NCI-H82 (cell line): ENCODE data around the gene SMYD2.
A peak's percentile ranks its signal among the peaks of the same experiment; 100 is the strongest.
"Not testable (repeated sequence)": the region's sequence is repeated elsewhere in the genome, so short reads cannot be mapped to it uniquely, and the experiment has no call there.

Experiments
- DNase-seq: peaks from one replicate; lab custom pipeline; 2025; lab: John Stamatoyannopoulos, UW

The SMYD2 gene

DNA sequence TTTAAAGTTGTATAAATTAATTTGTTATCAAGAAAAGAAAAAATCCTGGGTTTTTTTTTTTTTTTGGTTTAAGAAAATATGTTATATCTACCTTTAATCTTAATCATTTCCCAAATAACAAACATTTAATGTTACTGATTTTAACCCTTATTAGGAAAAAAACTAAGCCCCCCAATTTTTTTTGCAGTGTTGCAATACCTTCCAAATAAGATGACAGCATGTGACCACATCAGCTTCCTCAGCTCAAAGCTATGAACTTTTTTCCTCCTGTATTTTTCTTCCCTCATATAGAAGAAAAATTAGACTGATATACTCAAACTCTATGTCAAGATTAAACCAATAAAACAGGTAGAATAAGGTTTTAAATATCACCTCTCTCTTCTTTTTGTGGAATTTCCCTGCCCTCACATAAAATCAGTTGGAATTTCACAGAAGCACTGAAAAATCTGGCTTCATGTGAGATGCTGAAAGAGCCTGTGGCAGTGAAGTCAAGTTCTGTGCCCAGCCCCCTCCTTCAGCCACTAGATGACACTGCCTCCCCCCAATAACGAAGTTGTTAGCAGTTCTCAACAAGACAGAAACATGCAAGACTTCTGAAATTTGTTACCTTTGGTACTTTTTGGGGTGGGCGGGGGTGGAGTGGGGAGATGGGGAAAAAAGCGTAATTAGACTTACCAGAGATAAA is 9.6 kb upstream of the SMYD2 start:
- peak; percentile 22 for DNase-seq

DNA sequence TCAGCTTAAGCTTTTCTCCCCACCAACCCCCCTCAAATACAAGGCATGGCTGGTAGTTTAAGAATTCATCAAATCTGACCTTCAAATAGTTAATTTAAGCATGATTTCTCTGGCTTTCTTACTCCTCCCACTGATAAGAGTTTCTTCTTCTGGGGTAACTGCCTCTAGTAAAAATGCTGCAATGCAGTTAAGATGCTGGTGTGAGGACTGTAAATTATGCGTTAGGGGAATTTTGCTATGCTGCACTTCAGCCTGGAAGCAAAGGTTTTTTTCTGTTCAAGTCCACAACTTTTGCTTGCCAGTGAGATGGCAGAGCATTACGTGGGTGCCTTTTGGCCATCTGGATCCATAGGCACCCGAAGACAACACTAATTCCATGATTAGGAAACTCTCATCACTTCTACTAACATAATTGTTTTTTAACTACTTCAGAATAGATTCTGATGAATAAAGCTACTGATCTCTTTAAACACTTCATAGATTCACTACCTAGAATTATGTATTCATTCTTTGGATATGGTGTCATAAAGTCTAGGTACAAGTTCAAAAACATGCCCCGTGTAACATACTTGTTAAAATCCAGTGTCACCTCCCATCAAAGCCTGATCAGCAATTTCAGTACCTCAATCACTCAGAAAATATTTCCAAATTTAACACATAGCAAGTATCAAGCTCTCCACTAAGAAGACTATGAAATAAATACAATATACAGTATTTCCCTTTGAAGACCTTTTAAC is 8.8 kb upstream of the SMYD2 start:
- DNase-seq = no peak

DNA sequence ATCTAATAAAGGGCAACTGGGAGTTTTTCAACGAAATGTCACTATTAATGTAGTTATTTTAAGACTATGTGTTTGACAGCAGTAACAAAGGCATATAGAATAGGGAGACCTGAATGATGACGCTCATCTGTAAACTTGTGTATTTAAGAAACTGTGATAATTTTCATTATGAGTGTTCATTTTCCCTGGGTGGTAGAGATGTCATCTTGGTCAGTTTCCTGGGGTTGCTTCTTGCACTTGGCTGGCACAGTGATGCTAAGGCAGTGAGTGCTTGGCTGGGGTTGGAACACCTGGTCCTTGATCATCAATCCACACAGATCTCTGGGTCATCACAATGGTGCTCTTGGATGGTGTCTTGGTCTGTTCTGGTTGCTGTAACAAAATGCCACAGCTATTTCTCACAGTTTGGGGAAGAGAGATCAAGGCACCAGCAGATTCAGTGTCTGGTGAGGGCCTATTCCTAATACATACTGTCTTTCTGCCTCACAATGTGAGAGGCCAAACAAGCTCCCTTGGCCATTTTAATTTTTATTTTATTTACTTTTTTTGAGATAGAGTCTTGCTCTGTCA is 7.9 kb upstream of the SMYD2 start:
- no peak for DNase-seq

DNA sequence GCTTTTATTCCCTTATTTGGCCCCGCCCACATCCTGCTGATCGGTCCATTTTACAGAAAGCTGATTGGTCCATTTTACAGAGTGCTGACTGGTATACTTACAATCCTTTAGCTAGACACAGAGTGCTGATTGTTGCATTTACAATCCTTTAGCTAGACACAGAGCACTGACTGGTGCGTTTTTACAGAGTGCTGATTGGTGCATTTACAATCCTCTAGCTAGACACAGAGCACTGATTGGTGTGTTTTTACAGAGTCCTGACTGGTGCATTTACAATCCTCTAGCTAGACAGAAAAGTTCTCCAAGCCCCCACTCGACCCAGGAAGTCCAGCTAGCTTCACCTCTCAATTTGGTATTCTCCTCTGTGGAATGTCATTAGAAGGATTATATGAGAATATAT is 5.3 kb upstream of the SMYD2 start:
- DNase-seq = not testable (repeated sequence)

DNA sequence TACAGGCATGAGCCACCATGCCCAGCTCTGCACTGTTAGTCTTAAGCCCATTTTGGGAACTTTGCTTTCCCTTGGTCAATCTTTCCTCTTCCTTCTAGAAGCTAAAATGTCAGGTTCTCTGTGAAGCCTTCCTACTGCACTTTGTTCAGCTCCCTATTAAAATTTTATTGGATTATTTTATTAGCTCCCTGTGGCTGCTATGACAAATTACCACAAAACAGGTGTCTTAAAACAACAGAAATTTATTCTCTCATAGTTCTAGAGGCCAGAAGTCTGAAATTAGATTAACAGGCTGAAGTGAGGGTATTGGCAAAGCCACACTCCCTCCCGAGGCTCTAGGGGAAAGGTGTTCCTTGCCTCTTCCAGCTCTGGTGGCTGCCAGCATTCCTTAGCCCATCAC is 4.2 kb upstream of the SMYD2 start:
- no peak for DNase-seq

DNA sequence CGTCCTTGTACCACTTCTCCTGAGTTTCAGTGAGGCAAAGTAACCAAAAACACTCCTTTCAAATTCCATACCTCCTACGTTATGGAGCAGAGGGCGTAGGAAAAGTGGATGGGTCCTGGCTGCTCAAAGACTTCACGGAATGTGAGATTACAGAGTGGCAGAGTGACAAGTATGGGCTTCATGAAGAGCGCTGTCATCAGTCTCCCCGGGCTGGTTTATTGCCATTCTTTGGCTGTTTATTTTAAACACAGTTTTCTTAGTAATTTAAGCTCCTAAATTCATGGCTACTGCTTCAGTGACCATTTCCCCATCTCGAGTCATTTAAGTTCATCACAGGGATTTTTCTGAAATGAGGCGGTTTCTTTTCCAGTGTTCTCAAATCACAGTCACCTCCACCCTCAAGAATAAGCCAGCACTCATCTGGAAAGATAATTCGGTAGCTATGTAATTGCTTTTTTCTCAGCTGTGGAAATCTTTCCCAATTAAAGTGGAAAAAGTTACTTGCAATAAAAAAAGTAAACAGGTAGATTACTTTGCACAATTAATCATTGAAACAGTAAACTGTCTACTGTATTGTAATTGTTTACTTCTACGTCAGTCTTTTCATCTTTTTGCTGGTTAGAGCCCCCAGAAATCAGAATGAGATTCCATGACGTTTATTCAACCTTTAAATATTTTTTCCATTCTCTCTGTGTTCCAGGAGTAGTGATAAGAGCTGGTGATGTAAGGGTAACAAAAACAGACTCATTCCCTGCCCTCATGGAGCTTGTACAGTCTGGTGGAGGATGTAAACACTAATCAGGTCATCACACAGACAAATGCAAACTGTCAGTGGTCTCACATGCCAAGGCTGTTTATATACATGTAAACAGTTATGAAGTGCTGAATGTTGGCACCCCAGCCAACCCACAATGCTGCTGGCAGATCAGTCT is 3.0 kb upstream of the SMYD2 start:
- no peak for DNase-seq

DNA sequence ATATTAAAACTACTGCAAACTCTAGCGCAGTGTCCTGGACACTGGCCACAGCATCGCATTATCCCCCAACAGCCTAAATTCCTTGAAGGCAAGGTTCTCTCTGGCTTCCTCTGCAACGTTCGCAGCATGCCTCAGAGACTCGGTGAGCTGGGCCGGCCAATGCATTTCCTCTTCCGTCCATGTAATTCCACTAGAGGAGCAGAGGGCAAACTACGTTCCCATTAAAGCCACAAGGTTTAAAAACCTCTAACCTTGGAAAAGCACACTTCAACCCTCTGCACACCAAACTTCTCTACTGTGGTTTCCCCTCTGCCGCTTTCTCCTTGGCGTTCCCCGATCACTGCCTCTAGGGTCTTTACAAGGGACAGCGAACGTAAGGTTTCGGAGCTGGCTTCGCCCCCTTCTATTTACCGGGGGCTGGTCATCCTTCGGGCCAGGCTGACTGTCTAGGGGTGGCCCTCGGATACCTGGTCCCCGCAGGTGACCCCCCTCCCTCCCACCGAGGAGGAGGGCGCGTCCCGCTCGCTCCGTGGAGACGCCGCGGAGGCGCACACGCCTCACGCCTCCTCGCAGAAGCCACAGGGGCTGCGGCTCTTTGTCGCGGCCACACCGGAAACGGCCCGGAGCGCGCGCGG is 456 bp upstream of the SMYD2 start:
- DNase-seq = peak; percentile 75

DNA sequence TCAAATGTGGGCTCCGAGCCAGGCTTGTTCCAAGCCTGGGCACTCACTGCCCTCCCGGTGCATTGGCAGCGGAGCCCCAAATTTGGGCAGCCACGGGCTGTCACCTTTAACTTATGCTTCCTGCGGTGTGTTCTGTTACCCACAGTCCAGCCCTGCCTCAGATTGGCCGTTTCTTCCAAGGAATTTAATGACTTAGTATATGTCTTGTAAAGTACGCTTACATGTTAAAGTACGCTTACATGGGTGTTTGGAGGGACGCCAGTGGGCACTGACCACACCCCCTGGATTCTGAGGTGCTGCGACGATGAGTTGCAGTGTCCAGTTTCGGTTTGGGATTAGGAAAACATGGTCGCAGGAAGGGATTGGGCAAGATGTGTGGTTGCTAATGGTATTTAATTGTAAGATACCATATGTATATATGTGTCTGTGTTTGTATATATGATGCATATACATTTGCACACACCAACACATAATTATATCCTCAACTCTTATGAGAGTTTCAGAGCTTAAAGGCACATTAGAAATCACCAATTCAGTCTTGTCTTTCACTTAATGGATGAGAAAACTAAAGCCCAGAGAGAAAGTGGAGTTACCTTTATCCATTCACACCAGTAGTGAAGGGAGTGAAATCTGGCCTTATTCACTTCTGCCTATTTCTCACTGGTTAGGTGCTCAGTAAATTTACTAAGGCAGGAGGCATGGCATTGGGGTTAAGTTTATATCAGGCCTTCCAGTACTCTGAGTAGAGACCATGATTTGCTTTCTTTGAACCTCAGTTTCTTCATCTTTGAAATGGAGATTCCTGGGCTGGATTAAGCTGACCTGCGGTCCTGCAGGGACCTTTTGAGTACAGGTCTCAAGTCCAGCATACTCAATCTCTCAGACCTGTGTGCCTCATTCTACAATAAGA is 1.0 kb downstream of the SMYD2 start:
- DNase-seq = peak; percentile 67

DNA sequence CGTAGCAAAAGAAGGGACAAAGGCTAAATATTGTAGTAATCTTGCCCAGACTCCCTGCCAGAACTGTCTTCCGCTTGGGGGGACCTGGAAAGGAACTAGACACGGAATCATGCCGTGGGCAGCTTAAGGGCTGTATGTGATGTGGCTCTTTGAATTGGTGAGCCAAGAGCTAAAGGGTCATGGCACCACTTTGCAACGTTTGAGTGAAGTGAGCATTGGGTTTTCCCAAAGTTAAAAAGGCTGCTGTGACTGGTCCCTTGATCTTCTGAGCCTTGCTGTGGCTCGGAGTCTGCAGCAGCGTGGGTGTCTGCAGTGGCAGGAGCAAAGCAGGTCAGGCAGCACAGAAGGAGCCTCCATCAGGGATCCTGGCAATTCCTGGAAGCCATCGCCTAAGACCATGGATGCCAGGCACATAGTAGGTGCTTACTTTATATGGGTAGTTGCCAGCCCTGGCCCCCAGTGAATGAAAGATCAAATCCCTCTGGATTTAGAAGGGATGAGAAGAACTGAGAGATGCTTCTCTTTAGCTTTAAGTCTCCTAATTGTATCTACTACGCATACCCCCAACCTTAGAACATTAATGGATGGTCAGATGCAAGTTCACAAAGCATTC is 1.8 kb downstream of the SMYD2 start:
- DNase-seq = peak; percentile 52

DNA sequence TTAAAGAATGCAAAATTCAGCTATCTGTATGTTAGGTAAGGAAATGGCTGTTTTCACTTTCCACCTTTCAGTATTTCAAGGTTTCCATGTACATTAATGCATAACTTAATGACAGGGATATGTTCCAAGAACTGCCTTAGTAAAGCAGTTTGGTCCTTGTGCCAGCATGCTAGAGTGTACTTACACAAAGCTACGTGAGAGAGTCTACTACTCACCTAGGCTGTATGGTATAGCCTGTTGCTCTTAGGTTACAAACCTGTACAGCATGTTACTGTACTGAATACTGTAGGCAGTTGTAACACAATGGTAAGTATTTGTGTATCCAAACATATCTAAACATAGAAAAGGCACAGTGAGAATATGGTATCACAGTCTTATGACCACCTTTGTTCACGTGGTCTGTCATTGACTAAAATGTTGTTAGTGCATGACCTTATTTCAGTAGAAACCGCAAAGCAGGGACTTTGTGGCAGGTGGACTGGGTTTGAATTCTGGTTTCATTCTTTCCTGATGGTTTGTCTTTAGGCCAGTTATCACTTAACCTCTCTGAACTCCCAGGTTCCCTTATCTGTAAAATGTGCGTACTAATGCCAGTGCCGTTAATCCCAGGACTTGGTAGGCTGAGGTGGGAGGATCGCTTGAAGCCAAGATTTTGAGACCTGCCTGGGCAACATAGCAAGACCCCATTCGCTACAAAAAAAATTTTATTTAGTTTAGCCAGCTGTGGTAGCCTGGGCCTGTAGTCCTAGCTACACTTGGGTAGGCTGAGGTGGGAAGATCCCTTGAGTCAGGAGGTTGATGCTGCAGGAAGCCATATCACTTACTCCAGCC is 4.9 kb downstream of the SMYD2 start:
- DNase-seq = no peak

DNA sequence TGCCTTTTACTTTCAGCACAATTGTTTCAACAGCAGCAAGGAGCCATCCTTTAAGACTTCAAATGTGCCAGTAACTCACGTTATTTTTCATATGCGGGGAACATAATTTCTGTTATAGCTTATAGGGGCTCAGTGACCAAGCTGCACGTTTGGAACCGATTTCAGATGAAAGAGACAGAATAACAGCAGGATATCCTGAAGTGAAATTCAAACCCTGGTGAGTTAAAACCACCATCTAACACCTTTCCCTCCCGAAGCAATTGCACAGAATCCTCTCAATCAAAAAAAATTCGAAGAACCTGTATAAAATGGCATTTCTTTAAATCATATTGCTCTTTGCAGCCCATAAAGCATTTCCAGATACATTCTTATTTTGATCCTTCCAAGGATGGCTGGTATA is 6.9 kb downstream of the SMYD2 start:
- no peak for DNase-seq

DNA sequence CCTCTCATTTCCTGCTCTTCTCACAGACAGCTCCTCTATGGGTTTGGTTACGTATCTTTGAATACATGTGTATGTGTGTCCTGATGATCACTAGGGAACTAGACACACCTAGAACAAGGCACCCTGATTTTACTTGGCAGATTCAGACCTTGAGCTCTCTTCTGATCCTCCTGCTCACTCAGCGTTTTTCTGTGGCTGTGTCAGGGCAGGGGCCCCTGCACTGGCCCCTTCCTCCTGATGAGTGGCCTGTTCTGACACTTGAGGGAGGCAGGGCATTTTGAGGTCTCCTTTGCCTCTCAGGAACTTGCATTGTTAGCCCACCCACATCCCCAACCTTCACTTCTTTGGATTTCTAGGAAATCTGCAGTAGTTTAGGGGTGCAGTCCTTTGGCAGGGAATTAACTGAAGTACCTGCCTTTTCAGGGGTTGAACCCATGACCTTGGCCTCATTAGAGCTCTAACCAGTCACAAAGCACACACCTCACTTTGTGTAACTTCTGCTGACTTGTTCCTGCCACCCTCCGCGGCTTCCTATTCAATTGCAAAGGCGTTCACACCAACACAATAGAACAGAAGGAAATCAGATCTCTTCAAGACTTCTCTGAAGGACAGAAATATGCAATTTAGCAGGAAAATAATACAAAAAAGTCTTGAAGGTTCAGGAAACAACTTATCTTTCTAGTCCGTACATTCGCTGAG is 8.8 kb downstream of the SMYD2 start:
- DNase-seq = no peak

DNA sequence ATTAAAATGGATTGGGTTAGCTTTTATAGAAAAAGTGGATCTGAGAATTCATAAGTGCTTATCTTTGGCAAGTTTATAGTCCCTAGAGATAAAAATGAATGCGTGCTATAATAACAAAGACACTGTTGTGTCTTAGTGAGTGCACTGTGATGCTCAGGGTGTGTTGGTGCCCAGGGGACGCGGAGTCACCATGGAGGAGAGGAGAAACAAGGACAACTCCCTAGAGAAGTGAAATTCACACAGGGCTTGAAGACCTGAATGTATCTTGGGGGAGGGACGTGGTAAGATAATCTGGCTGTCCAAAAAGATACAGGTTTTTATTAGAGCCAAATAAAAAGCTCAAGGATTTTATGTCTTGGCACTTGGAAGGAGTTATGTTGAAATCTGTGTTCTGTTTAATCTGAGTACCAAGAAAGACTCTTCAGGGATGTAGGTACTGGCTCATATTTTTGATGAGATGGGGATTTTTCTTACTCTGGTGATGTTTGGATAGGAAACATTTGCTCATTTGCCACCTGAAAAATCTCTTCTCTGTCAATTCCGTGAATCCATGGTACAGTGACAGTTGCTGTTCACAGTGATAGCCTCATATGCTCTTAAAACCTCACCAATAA is 9.6 kb downstream of the SMYD2 start:
- no peak for DNase-seq

DNA sequence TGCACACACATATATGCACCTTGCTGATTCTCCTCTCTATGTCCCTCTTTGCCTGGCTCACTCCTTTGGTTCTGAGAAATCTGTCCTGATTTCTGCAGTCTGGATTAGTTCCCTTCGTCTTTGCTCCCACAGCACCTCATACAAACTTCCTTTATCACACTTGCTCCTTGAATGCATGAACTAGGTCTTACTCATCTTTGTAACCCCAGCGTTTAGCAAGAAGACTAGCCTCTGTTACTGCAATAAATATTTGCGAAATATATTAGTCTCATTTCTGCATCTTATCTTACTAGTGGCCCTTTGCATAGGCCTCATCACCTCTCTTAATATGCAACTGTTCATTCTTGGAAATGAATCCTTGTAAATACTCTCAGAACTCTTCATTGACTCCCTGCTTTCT is 11.4 kb downstream of the SMYD2 start:
- DNase-seq = no peak

DNA sequence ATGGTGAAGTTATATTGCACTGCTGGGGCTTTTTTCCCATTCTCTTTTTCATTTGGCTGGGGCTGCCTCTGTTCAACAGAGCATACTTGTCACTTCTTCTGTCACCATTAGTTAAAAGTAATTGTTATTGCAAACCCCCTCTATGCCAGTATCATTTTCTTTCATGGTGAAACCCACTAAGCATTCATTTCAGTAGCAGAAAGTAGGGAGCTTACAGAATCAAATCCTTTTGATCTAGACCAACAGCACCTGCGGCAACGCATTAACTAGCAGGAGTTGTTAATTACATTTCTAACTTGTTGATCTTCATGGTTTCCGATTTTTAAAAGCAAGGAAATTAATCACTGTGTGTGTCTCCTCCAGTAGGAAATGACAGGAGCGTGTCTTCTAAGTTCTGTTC is 15.0 kb downstream of the SMYD2 start:
- DNase-seq = no peak

DNA sequence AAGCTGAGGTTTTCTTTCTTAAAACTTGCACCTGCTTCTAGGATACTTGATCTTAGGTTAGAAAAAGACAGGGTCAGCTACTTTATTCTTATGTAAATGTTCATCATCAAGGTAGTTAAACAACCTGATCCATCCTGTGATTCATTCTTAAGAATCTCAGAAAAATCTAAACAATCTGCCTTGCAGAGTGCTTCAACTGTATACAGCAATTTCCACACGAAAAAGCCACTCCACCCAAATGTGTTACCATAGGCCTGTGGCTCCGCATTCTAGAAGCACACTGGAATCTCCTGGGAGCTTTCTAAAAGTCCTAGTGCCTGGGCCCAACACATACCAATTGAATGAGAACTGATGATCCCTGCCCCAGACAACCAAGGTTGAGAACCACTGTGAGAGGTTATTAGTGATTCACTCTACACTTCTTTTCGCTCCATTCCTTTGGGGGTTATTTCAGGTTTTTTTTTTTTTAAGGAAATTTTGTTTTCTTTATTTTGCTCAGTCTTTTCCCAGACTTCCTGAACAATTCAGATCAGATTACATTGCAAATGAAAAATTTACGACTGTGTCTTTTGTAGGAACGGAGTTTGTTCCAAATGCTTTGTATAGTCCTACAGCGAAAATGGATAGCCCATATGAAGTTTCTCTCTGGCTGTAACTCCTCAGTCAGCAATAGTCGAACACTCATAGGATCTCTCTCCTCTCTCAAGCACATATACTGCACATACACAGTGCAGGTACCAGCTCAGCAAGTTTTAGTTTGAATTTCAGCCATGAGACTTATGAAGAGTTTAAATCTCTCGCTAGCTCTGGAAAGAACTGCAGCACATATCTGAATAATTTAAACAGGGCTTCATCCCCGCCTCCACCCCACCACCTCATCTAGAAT is 16.1 kb downstream of the SMYD2 start:
- DNase-seq = no peak

DNA sequence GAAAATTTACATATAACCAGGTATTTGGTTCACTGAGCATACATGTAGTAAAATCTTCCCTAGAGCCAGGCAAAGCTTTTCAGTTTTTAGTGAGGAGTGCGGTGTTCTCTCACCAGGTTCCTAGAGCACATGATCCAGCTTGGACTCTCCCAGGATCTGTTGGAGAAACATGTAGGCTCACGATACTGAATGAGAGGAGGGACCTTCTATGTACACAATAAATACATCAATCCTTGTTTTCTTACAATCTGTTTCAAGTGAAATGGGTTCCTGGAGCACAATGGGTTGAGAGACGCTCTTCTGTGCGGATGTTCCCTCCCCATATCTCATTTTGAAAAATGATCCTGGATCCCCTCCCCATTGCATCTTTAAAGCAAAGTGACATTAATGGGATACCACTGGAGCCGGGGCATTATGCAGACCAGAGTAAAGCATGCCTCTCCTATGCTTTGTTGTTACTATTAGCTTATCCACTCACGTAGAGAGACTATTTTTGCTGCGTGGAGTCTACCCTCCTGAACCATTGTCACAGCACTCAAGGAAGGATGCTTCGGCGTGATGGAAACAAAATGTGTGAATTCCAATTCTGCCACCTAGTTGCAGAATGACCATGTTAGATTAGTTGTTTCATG is 19.3 kb downstream of the SMYD2 start:
- DNase-seq = no peak
